CD4-positive, alpha-beta T cell treated with Interleukin-21 for 1 hour (primary cell): ENCODE data around the gene ADCY9.
A peak's percentile ranks its signal among the peaks of the same experiment; 100 is the strongest.
"Not testable (repeated sequence)": the region's sequence is repeated elsewhere in the genome, so short reads cannot be mapped to it uniquely, and the experiment has no call there.

ENCODE experiments used
- DNase-seq: peaks from one replicate; pipeline ENCODE4 v3.0.0-alpha.2; 2020

ADCY9 gene

GRCh38 chr16:3946604-3947180 is 169.6 kb downstream of the ADCY9 start:
- no peak for DNase-seq

GRCh38 chr16:3945751-3946603 is 170.3 kb downstream of the ADCY9 start:
- no peak for DNase-seq

- not testable (repeated sequence) for DNase-seq
These were observed 171.8 kb downstream of the ADCY9 start for GRCh38 chr16:3944457-3944856.

- not testable (repeated sequence) for DNase-seq
These were observed 174.1 kb downstream of the ADCY9 start for GRCh38 chr16:3942146-3942545.

- DNase-seq, result peak; percentile 63
These were observed 177.2 kb downstream of the ADCY9 start for GRCh38 chr16:3938843-3939624.

- DNase-seq, result no peak
These were observed 177.8 kb downstream of the ADCY9 start for GRCh38 chr16:3938471-3938842.

- no peak for DNase-seq
These were observed 179.0 kb downstream of the ADCY9 start for GRCh38 chr16:3937066-3937875.

- DNase-seq, result no peak
These were observed 180.3 kb downstream of the ADCY9 start for GRCh38 chr16:3935921-3936320.

- DNase-seq, result no peak
These were observed 181.6 kb downstream of the ADCY9 start for GRCh38 chr16:3934491-3935181.

- DNase-seq, result not testable (repeated sequence)
These were observed 189.1 kb downstream of the ADCY9 start for GRCh38 chr16:3927147-3927546.

GRCh38 chr16:3924763-3925162 is 191.5 kb downstream of the ADCY9 start:
- DNase-seq, result no peak

GRCh38 chr16:3922241-3922640 is 194.0 kb downstream of the ADCY9 start:
- DNase-seq, result no peak

- no peak for DNase-seq
These were observed 196.0 kb downstream of the ADCY9 start for GRCh38 chr16:3920206-3920605.

GRCh38 chr16:3919413-3919812 is 196.8 kb downstream of the ADCY9 start:
- DNase-seq, result no peak

GRCh38 chr16:3915426-3916260 is 200.6 kb downstream of the ADCY9 start:
- DNase-seq, result no peak

- no peak for DNase-seq
These were observed 203.3 kb downstream of the ADCY9 start for GRCh38 chr16:3912897-3913296.
